Duodenal mucosa (tissue), 2 donors: ENCODE data around the gene CMC1.

Source experiments
- H3K27ac ChIP-seq: one replicate; pipeline ENCODE4 v1.7.0; 2013; ENCODE audit warnings: low read depth, low read length
- H3K27me3 ChIP-seq, 2 donors: one replicate each; pipeline ENCODE4 v1.7.0; 2013; ENCODE audit warnings: low read length in 2 of 2, control low read depth in 1 of 2; ENCODE audit not compliant: insufficient read depth in 2 of 2, control insufficient read depth in 1 of 2
- H3K36me3 ChIP-seq, 2 donors: one replicate each; pipeline ENCODE4 v1.7.0; 2013; ENCODE audit warnings: low read length in 2 of 2, control low read depth in 1 of 2; ENCODE audit not compliant: insufficient read depth in 2 of 2, control insufficient read depth in 1 of 2
- H3K4me1 ChIP-seq, 2 donors: one replicate each; pipeline ENCODE4 v1.7.0; 2013; ENCODE audit warnings: low read length in 2 of 2, control low read depth in 1 of 2; ENCODE audit not compliant: insufficient read depth in 2 of 2, control insufficient read depth in 1 of 2
- H3K4me3 ChIP-seq, 2 donors: one replicate each; pipeline ENCODE4 v1.7.0; 2013; ENCODE audit warnings: low read length in 2 of 2, low read depth in 1 of 2
- H3K9ac ChIP-seq, 2 donors: one replicate each; pipeline ENCODE4 v1.7.0; 2013; ENCODE audit warnings: low read length in 2 of 2, low read depth in 1 of 2
- H3K9me3 ChIP-seq, 2 donors: one replicate each; pipeline ENCODE4 v1.7.0; 2013; ENCODE audit warnings: low read length in 2 of 2, control low read depth in 1 of 2; ENCODE audit not compliant: control insufficient read depth in 1 of 2

The CMC1 gene

GRCh38 chr3:28242519-28242918 lies 1.1 kb downstream of the CMC1 start:
- H3K4me3 ChIP-seq: peak overlapping the region; percentile 94 to 95
- H3K4me1 ChIP-seq: peaks cover 22 to 32% of the 10 kb centered on the region in 2 donors
- H3K36me3 ChIP-seq: no peaks in the 10 kb centered on the region
- H3K9ac ChIP-seq: peak overlapping the region in 1 of 2 donors; percentile 94
- H3K27ac ChIP-seq: no peak overlapping the region
- no peaks in the 10 kb centered on the region for H3K27me3 ChIP-seq
- no peaks in the 10 kb centered on the region for H3K9me3 ChIP-seq

GRCh38 chr3:28243424-28244106 lies 2.1 kb downstream of the CMC1 start:
- H3K4me3 ChIP-seq: no peak overlapping the region

GRCh38 chr3:28244491-28244890 lies 3.1 kb downstream of the CMC1 start:
- Histone ChIP-seq H3K4me3 (no peak overlapping the region), H3K27ac (no peak overlapping the region), H3K27me3 (no peaks in the 10 kb centered on the region), H3K4me1 (peaks cover 22 to 32% of the 10 kb centered on the region in 2 donors), H3K9me3 (no peaks in the 10 kb centered on the region), H3K9ac (no peak overlapping the region), H3K36me3 (no peaks in the 10 kb centered on the region)

More at GRCh38 chr3:28243424-28244106, 2.1 kb downstream of the CMC1 start:
- Histone ChIP-seq H3K36me3 (no peaks in the 10 kb centered on the region), H3K9ac (no peak overlapping the region), H3K27ac (no peak overlapping the region), H3K9me3 (no peaks in the 10 kb centered on the region), H3K27me3 (no peaks in the 10 kb centered on the region), H3K4me1 (peaks cover 22 to 32% of the 10 kb centered on the region in 2 donors)

GRCh38 chr3:28247286-28247685 lies 5.9 kb downstream of the CMC1 start:
- Histone ChIP-seq H3K4me3 (no peak overlapping the region), H3K36me3 (no peaks in the 10 kb centered on the region), H3K27me3 (no peaks in the 10 kb centered on the region), H3K9me3 (no peaks in the 10 kb centered on the region), H3K27ac (no peak overlapping the region), H3K4me1 (peaks cover 9 to 17% of the 10 kb centered on the region in 2 donors), H3K9ac (no peak overlapping the region)

- no peaks in the 10 kb centered on the region for H3K27me3 ChIP-seq
- H3K4me3 ChIP-seq: no peak overlapping the region
- H3K4me1 ChIP-seq: peaks cover 0 to 4% of the 10 kb centered on the region in 2 donors
- no peaks in the 10 kb centered on the region for H3K36me3 ChIP-seq
- H3K9me3 ChIP-seq: no peaks in the 10 kb centered on the region
- H3K27ac ChIP-seq: no peak overlapping the region
- no peak overlapping the region for H3K9ac ChIP-seq
Measured at GRCh38 chr3:28250999-28251398, 9.6 kb downstream of the CMC1 start.

GRCh38 chr3:28252001-28252431 lies 10.6 kb downstream of the CMC1 start:
- no peaks in the 10 kb centered on the region for H3K9me3 ChIP-seq
- no peak overlapping the region for H3K4me3 ChIP-seq
- no peak overlapping the region for H3K9ac ChIP-seq
- no peak overlapping the region for H3K27ac ChIP-seq
- no peaks in the 10 kb centered on the region for H3K27me3 ChIP-seq
- no peaks in the 10 kb centered on the region for H3K4me1 ChIP-seq
- no peaks in the 10 kb centered on the region for H3K36me3 ChIP-seq

GRCh38 chr3:28253040-28253715 lies 11.8 kb downstream of the CMC1 start:
- Histone ChIP-seq H3K27ac (no peak overlapping the region), H3K36me3 (no peaks in the 10 kb centered on the region), H3K4me1 (no peaks in the 10 kb centered on the region), H3K27me3 (no peaks in the 10 kb centered on the region), H3K4me3 (no peak overlapping the region), H3K9ac (no peak overlapping the region), H3K9me3 (no peaks in the 10 kb centered on the region)

GRCh38 chr3:28262001-28262400 lies 20.6 kb downstream of the CMC1 start:
- Histone ChIP-seq H3K4me3 (no peak overlapping the region), H3K9ac (no peak overlapping the region), H3K4me1 (no peaks in the 10 kb centered on the region), H3K27me3 (no peaks in the 10 kb centered on the region), H3K36me3 (peaks cover 2 to 8% of the 10 kb centered on the region in 2 donors), H3K9me3 (no peaks in the 10 kb centered on the region), H3K27ac (no peak overlapping the region)

GRCh38 chr3:28265641-28266040 lies 24.2 kb downstream of the CMC1 start:
- Histone ChIP-seq H3K9ac (no peak overlapping the region), H3K27ac (no peak overlapping the region), H3K9me3 (no peaks in the 10 kb centered on the region), H3K36me3 (peaks cover 6 to 13% of the 10 kb centered on the region in 2 donors), H3K4me3 (no peak overlapping the region), H3K27me3 (no peaks in the 10 kb centered on the region), H3K4me1 (peaks cover 0 to 12% of the 10 kb centered on the region in 2 donors)

GRCh38 chr3:28267984-28268849 lies 26.8 kb downstream of the CMC1 start:
- no peaks in the 10 kb centered on the region for H3K27me3 ChIP-seq
- H3K36me3 ChIP-seq: peaks cover 6 to 25% of the 10 kb centered on the region in 2 donors
- H3K4me3 ChIP-seq: no peak overlapping the region
- H3K27ac ChIP-seq: no peak overlapping the region
- peaks cover 0 to 12% of the 10 kb centered on the region in 2 donors for H3K4me1 ChIP-seq
- no peak overlapping the region for H3K9ac ChIP-seq
- peaks cover 6 to 13% of the 10 kb centered on the region in 2 donors for H3K9me3 ChIP-seq
